Cortex of kidney (tissue), 1 donor: ENCODE data around the gene CX3CR1.
"Not testable (repeated sequence)": the region's sequence is repeated elsewhere in the genome, so short reads cannot be mapped to it uniquely, and the experiment has no call there.

Experiments used
- DNase-seq: peaks from one replicate; lab custom pipeline; 2025; lab: John Stamatoyannopoulos, UW

The CX3CR1 gene

GRCh38 chr3:39279745-39280517, at the start of gene CX3CR1:
TSS of gene CX3CR1 (minus strand) at chr3:39280036. CDS start at chr3:39266509, 13,527 bp downstream.
- DNase-seq, result no peak

DNA sequence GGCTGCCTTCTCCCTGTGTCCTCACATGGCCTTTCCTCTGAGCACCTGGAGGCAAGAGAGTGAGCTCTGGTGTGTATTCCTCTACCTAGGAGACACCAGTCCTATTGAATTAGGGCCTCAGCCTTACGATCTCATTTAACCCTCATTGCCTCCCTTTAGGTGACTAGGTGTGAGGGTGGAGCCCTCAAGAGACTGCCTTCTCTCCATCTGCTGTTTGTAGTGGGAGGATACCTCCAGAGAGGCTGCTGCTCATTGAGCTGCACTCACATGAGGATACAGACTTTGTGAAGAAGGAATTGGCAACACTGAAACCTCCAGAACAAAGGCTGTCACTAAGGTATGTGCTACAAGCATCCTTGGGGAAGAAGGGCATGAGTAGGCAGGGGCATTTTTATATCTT, 49.7 kb upstream of the CX3CR1 start, which contains the start of gene CCR8:
Gene CCR8, plus strand, starts transcription at position 217 of the 400 bp plus-strand sequence. CDS start 2,623 bp downstream, outside the sequence.
- no peak for DNase-seq

DNA sequence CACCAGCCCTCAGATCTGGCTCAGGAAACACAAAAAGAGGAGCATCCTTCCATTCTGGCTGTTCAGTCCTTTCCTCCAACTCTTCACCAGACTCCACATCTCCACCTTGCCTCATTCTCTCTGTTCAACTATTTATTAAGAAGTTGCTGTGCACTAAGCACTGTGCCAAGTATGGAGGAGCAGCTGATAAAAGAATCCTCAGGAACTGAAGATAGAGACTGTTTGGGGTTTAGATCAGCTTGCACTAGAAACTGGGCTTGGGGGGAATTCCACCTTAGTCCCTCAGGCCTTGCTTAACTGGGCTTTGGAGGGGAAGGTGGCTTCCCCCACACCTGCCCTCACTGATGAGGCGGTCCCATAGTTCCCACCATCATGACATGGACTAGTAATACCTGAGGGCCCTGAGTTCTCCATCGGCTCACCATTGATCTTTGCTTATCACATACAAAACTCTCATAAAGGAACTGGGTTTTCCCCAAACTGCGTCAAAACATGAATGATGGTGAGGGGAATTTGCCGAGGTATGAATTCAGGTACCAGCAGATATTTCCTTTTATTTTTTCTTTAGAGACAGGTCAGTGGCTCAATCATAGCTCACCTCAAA, 48.0 kb upstream of the CX3CR1 start:
- DNase-seq, result no peak

DNA sequence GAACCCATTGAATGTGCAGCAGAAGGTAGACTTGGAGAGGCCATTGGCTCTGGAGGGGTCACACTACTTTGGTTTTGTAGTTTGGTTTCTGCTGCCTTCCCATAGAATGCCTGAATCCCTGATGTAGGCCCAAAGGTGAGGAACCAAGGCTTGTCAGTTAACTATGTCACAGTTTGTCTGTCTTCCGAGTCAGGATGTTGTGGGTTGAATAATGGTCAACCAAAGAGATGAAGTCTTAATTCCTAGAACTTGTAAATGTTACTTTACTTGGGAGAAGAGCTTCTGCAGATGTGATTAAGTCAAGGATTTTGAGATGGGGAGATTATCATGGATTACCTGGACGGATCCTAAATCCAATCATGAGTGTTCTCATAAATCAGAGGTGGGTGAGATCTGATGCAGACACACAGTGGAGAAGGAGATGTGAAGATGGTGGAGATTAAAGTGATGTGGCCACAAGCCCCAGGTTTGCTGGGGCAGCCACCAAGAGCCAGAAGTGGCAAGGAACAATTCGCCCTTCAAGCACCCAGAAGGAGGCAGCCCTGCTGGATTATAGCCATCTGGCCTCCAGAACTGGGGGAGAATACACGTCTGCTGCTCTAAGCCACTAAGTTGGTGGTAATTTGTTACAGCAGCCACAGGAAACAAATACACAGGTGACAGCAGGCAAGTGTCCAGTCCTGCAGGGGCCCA, 47.4 kb upstream of the CX3CR1 start:
- no peak for DNase-seq

GRCh38 chr3:39325236-39325635, 45.4 kb upstream of the CX3CR1 start:
- DNase-seq, result no peak

GRCh38 chr3:39323494-39323893, 43.7 kb upstream of the CX3CR1 start:
- DNase-seq, result no peak

- no peak for DNase-seq
Measured at GRCh38 chr3:39322936-39323335, 43.1 kb upstream of the CX3CR1 start.

DNA sequence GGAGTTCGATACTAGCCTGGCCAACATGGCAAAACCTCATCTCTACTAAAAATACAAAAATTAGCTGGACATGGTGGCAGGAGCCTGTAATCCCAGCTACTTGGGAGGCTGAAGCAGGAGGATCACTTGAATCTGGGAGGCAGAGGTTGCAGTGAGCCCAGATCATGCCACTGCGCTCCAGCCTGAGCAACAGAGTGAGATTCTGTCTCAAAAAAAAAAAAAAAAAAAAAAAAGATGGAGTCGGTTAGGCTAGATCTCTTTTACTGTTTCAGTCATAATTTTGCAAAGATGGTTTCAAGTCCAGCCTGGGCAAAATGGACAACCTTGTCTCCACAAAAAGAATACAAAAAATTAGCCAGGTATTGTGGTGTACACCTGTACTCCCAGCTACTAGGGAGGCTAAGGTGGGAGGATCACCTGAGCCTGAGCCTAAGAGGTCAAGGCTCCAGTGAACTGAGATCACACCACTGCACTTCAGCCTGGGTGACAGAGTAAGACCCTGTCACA, 42.4 kb upstream of the CX3CR1 start:
- not testable (repeated sequence) for DNase-seq

DNA sequence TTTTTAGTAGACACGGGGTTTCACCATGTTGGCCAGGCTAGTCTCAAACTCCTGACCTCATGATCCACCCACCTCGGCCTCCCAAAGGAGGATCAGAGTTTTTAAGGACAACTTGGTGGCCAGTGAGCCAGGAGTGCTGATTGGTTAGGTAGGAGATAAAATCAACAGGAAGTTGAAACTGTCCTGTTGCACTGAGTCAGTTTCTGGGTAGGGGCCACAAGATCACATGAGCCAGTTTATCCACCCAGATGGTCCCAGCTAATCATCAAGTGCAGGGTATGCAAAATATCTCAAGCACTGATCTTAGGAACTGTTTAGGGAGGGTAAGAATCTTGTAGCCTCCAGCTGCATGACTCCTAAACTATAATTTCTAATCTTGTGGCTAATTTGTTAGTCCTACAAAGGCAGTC, 41.7 kb upstream of the CX3CR1 start:
- DNase-seq, result not testable (repeated sequence)

DNA sequence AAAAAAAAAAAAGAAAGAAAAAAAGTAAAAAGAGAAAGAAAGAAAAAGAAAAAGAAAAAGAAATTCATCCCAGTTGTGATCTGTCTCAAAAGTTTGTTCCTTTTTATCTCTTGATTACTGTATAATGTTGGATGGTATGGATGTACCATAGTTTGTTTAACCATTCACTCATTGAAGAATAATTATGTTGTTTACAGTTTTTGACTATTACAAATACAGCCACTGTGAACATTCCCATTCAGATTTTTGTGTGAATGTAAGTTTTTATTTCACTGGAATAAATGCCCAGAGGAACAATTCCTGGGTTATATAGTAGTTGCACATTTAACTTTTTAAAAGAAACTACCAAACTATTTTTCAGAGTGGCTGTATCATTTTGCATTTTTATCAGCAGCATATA, 39.4 kb upstream of the CX3CR1 start:
- DNase-seq, result no peak

- no peak for DNase-seq
Measured at GRCh38 chr3:39318301-39318700, 38.5 kb upstream of the CX3CR1 start.

DNA sequence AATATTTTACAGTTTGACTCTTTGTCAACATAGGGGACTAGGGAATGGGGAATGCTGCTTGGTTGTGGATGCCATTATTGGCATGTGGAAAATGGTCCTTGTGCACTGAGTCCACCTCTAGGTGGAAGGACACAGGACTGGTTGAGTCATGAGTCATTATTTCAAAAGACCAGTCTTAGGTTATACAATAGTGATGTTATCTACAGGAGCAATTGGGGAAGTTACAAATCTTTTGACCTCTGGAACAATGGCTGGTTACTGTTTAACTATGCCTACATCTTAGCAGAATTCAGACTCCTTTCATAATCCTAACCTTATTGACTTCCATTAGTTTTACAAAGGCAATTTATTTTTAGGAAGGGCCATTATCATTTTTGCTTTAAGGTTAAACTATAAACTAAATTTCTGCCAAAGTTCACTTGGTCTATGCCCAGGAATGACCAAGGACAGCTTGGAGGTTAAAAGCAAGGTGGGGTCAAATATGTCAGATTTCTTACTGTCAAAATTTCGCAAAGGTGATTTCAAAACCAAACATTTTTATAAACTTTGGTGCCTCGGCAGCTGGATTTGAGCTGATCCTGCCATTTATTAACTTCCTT, 37.8 kb upstream of the CX3CR1 start:
- no peak for DNase-seq

- no peak for DNase-seq
Measured at GRCh38 chr3:39315420-39315819, 35.6 kb upstream of the CX3CR1 start.

DNA sequence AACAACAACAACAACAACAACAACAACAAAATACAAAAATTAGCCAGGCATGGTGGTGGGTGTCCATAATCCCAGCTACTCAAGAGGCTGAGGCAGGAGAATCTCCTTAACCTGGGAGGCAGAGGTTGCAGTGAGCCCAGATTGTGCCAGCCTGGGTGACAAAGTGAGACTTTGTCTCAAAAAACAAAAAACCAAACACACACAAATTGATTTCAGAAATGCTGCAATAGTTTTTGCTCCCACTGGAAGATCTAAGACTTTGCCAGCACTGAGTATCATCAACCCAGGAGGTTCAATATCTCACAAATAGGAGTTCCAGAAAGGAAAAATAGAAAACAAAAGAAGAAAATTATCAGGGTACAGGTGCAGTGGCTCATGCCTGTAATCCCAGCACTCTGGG, 33.5 kb upstream of the CX3CR1 start:
- no peak for DNase-seq

GRCh38 chr3:39302178-39302577, 22.3 kb upstream of the CX3CR1 start:
- DNase-seq, result no peak

GRCh38 chr3:39299279-39299678, 19.4 kb upstream of the CX3CR1 start:
- DNase-seq, result no peak

DNA sequence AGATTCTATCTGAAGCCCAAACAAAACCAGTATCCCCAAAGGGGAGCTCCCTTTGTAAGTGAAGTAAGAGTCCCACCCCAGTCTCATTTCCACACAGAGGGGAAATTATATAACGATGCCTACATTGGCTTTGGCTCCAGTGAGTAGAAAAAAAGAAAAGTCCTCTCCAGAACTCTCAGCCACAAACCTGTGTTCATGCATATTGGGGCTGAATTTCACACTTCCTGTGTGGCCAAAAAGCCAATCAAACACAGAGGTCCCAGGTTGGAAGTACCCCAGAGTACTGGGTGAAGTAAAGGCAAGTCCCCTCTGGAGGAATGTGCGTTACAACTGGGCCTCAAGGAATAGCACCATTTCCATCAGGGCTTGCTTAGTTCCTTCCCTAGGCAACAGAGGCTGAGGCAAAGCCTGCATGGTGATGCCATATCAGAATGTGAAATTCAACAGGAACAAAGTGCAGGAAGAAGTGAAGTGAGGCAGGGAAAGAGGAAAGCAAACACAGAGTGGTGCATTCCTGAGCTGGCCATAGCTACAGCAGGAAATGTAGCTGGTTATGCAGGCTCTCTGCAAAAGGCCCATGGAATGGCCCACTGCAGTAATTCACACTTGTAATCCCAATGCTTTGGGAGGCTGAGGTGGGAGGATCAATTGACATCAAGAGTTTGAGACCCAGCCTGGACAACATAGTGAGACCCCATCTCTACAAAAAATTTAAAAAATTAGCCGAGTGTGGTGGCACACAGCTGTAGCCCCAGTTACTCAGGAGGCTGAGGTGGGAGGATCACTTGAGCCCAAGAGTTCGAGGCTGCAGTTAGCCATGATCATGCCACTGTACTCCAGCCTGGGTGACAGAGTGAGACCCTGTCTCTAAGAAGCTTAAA, 16.6 kb upstream of the CX3CR1 start:
- DNase-seq, result no peak

DNA sequence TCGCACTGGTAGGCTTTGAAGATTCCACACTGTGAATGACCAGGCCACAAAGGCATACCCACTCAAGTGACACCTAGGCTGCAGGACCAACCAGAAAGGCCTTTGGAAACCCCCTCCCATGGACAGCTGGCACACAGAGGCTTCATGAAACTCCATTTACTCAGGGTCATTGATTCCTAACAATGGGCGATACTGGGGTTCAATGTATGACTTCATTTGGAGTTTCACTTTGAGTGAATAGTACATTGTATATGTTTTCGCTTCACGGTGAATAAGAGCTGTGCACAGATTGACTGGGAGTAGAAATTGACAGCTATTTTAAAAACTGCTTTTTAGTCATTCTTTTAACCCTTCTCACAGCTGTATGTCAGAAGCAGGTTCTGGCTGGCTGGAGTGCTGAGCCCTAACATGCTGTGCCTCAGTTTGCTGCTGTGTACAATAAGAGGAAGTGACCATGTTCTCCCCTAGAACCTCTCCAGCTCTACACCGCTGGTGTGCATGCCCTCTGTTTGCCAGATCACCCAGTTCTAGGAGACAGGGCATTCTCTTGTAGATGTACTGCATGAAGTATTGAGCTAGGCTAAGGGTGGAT, 15.4 kb upstream of the CX3CR1 start:
- no peak for DNase-seq

- DNase-seq, result no peak
Measured at GRCh38 chr3:39294446-39295183, 14.8 kb upstream of the CX3CR1 start.

DNA sequence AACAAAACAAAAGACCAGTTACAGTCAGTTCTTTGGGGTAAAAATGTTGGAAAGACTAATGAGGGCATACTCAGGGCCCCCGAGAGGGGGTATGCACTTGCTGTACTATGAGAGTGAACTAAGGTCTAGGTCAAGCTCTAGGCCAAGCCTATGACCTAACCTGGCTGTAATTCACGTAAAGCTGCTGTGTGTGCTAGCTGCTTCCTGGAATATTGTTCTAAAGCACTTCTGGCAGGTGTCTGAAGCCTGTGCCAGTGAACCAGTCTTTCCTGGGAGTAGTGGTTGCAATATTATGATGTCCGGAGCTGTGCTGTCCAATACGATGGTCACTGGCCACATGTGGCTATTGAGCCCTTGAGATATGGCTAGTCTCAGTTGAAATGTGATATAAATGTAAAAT, 13.1 kb upstream of the CX3CR1 start:
- DNase-seq, result no peak
